ENCODE measurements around the gene CSF3. TPM values are rescaled to one million over a fixed set of nuclear protein-coding genes. Genes with fewer than 3 reads are reported as not detected.

CSF3 gene
- total RNA-seq, 1 experiment from 2014 or later = not detected

DNA sequence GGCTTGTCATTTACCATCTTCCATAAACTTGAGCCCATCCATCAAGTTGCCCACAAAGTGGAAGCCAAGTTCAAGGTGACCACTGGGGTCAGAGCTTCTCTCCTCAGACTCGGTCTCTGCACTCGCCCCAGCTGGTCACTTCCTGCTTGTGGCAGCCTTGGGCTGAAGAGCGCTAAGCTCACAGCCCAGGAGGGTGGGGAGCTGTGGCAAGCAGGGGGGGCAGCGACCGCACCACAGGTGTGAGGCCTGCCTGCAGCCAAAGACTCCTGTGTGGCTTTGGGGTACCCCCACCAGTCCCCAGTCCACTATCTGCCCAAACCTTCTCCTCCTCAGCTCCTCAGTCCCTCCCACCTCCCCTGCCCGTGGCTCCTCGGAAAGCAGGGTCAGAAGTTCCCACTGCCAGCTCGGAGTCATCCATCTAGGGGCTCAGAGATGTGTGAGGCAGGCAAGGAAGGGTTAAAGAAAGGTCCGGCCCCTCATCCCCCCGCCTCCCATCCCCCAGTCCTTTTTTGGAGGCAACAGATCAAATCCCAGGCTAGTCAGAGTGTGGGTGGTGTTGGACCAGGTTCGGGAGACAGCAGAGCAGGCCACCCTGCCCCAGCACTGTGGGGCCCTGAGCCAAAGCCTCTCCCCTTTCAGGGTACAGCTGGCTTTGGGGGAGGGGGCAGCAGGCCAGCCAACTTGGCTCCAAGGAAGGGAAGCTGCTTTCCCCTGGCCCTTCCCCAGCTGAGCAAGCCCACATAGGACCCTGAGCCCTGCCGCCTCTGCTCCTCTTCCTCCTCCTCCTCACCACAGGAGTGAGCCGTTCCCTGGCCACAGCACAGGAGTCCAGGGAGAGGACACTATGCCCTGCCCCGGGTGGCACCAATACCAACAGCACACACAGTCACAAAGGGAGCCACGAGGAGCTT lies 3.2 kb downstream of the CSF3 start:
- CTCF ChIA-PET = no interaction called here
- Histone ChIP-seq H3K4me1 (replicated peaks; ENCODE audit: insufficient read depth) (peaks cover 39% of the 10 kb centered on the region), H3K36me3 (ENCODE audit: low read depth) (peaks cover 4% of the 10 kb centered on the region; the same call in 1 of the 2 replicates), H3K79me2 (ENCODE audit: low read depth) (no peaks in the 10 kb centered on the region), H3K27ac (no peak overlapping the region), H3K9me2 (ENCODE audit: insufficient read depth) (no peaks in the 10 kb centered on the region), H3K9me3 (ENCODE audit: insufficient read depth, low read depth) (no peaks in the 10 kb centered on the region), H3K27me3 (ENCODE audit: insufficient read depth, low read depth) (no peaks in the 10 kb centered on the region), H3F3A (ENCODE audit: insufficient read depth, low read depth) (peaks cover 28% of the 10 kb centered on the region; the same call in 1 of the 2 replicates), H3K4me3 (no peak overlapping the region), H4K20me1 (ENCODE audit: insufficient read depth) (no peaks in the 10 kb centered on the region), H3K4me2 (no peak overlapping the region), H2AFZ (no peak overlapping the region)
- no peak for DNase-seq
- TF ChIP-seq EZH2 (IDR thresholded peaks at IDR 0.05; ENCODE audit: low read depth) = no peak
- TF ChIP-seq, protein P1, sequence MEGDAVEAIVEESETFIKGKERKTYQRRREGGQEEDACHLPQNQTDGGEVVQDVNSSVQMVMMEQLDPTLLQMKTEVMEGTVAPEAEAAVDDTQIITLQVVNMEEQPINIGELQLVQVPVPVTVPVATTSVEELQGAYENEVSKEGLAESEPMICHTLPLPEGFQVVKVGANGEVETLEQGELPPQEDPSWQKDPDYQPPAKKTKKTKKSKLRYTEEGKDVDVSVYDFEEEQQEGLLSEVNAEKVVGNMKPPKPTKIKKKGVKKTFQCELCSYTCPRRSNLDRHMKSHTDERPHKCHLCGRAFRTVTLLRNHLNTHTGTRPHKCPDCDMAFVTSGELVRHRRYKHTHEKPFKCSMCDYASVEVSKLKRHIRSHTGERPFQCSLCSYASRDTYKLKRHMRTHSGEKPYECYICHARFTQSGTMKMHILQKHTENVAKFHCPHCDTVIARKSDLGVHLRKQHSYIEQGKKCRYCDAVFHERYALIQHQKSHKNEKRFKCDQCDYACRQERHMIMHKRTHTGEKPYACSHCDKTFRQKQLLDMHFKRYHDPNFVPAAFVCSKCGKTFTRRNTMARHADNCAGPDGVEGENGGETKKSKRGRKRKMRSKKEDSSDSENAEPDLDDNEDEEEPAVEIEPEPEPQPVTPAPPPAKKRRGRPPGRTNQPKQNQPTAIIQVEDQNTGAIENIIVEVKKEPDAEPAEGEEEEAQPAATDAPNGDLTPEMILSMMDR (conservative IDR thresholded peaks at IDR 0.05) = no peak
- POLR2A ChIA-PET (ENCODE audit: unreplicated experiment) = interaction anchor here (0.8 kb wide), 1 partner anchor 16 kb away, joined by 14 read pairs; no protein-coding TSS in a partner anchor
- intact Hi-C loops (cut with micrococcal nuclease; ENCODE audit: unreplicated experiment) = no loop called here
- no TSS peak for BruUV-seq (replicated peaks)

DNA sequence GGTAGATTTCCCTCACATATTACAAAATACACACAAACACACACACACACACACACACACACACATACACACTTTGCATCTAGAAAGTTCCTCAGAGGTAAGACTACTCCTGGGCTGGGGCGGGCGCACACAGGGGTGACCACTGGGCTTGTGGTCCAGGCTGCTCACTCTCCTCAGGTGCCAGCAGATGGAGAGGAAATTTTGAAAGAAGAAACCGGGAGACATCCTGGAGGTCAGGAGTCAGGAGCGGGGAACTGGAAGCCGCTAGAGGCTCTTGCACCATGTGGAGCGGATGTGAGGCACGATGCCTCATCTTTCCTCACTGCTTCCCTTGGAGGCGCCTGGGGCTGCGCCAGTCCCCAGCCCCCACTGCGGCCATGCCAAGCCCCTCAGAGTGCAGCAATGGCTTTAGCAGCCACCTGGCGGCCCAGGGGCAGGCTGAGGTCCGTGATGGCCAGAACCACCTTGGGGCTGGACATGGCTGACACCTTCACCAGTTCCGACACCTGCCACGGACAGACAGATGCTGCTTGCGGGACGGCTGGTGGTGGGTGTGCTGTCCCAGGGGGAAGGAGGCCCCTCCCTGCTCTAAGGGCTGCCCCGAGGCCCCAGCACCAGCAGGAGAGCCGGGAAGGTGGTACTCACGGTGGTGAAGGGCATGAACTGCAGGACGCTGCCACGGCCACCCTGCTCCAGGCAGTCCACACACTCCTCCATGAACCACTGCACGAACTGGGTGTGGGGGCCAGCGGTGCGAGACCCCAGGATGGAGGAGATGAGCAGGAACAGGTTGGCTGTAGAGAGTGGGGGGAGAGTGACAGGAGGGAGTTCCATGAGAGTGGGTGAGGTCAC lies 4.1 kb downstream of the CSF3 start:
- BruUV-seq (replicated peaks) = no TSS peak
- no peak overlapping the region for H2AFZ ChIP-seq
- peaks cover 37% of the 10 kb centered on the region; the same call in 1 of the 2 replicates for H3F3A ChIP-seq (ENCODE audit: insufficient read depth, low read depth)
- intact Hi-C loops (cut with micrococcal nuclease; ENCODE audit: unreplicated experiment) = no loop called here
- H3K4me3 ChIP-seq = no peak overlapping the region
- H3K4me2 ChIP-seq = no peak overlapping the region
- POLR2A ChIA-PET (ENCODE audit: unreplicated experiment) = interaction anchor here (0.8 kb wide), 1 partner anchor 15 kb away, joined by 14 read pairs; no protein-coding TSS in a partner anchor
- DNase-seq = no peak
- TF ChIP-seq, protein P1 (conservative IDR thresholded peaks at IDR 0.05) = no peak
- no peak for TF ChIP-seq EZH2 (IDR thresholded peaks at IDR 0.05; ENCODE audit: low read depth)
- H3K4me1 ChIP-seq (replicated peaks; ENCODE audit: insufficient read depth) = peaks cover 42% of the 10 kb centered on the region
- H3K79me2 ChIP-seq (ENCODE audit: low read depth) = no peaks in the 10 kb centered on the region
- CTCF ChIA-PET = no interaction called here
- no peak overlapping the region for H3K27ac ChIP-seq
- H3K9me2 ChIP-seq (ENCODE audit: insufficient read depth) = no peaks in the 10 kb centered on the region
- H4K20me1 ChIP-seq (ENCODE audit: insufficient read depth) = no peaks in the 10 kb centered on the region
- H3K27me3 ChIP-seq (ENCODE audit: insufficient read depth, low read depth) = no peaks in the 10 kb centered on the region
- peaks cover 4% of the 10 kb centered on the region; the same call in 1 of the 2 replicates for H3K36me3 ChIP-seq (ENCODE audit: low read depth)
- no peaks in the 10 kb centered on the region for H3K9me3 ChIP-seq (ENCODE audit: insufficient read depth, low read depth)

DNA sequence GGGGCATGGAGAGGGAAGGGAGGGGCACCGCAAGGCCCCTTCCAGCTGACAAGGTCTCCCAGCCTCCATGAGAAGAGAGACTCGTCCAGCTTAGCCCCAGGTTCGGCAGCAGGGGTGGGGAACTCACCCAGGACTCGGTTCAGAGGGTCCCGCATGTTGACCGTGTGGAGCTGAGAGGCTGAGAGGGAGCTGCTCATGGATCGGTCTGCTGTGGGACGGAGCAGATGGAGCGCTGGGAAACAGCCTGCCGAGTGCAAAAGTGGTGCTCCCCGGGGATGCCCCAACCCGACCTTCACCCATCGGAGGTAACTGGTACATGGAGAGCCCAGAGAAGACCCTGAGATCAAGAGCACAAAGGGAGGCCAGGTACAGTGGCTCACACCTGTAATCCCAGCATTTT lies 4.9 kb downstream of the CSF3 start:
- H3K27ac ChIP-seq = no peak overlapping the region
- no peak for DNase-seq
- no peak overlapping the region for H2AFZ ChIP-seq
- H3K4me1 ChIP-seq (replicated peaks; ENCODE audit: insufficient read depth) = peaks cover 49% of the 10 kb centered on the region
- no peaks in the 10 kb centered on the region for H3K27me3 ChIP-seq (ENCODE audit: insufficient read depth, low read depth)
- TF ChIP-seq EZH2 (IDR thresholded peaks at IDR 0.05; ENCODE audit: low read depth) = no peak
- TF ChIP-seq, protein P1 (conservative IDR thresholded peaks at IDR 0.05) = no peak
- peaks cover 41% of the 10 kb centered on the region; the same call in 1 of the 2 replicates for H3F3A ChIP-seq (ENCODE audit: insufficient read depth, low read depth)
- H3K4me3 ChIP-seq = no peak overlapping the region
- peaks cover 4% of the 10 kb centered on the region; the same call in 1 of the 2 replicates for H3K36me3 ChIP-seq (ENCODE audit: low read depth)
- ChIA-PET POLR2A (ENCODE audit: unreplicated experiment) (no interaction called here), CTCF (no interaction called here)
- H3K4me2 ChIP-seq = no peak overlapping the region
- no TSS peak for BruUV-seq (replicated peaks)
- intact Hi-C loops (cut with micrococcal nuclease; ENCODE audit: unreplicated experiment) = loop anchor here (5.0 to 10.0 kb wide), 2 partner anchors 283 to 295 kb away; partner anchors contain the start of gene GRB7
- no peaks in the 10 kb centered on the region for H4K20me1 ChIP-seq (ENCODE audit: insufficient read depth)
- H3K9me3 ChIP-seq (ENCODE audit: insufficient read depth, low read depth) = no peaks in the 10 kb centered on the region
- H3K79me2 ChIP-seq (ENCODE audit: low read depth) = no peaks in the 10 kb centered on the region
- H3K9me2 ChIP-seq (ENCODE audit: insufficient read depth) = no peaks in the 10 kb centered on the region

Data from PC-9 (cell line).